Measurements from ENCODE around the gene FOXJ1. TPM values are rescaled to one million over a fixed set of nuclear protein-coding genes. Genes with fewer than 3 reads are reported as not detected.

The FOXJ1 gene
- total and polyA plus RNA-seq, 4 donors: under 0.01 to 1.5 TPM; not detected in 2

DNA sequence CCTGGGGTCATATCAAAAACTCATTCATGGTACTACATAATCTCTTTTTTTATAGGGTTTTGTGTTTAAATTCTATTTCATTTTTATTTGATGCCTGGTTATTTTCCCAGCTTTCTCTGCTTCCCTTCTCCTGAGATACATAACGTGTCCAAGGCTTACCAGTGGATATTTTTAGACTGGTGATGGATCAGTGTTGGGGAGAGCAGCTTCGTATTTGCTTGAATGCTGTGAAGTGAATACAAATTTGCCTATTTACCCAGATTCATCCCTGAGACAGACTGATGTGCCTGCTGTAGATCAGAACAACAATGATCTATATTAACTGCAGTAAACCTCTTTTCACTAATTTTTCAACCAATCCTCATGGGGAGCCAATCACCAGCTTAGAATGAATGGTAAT lies 43.2 kb upstream of the FOXJ1 start:
- no peak for DNase-seq (ENCODE audit: low spot score)
- WGBS: 90% methylated on average over 2 of the region's 2 CpGs
- no peaks in the 10 kb centered on the region for H3K27me3 ChIP-seq (ENCODE audit: control insufficient read depth in 4 of 4, insufficient read depth in 4 of 4, low read length in 3 of 4)
- no peak overlapping the region for H3K27ac ChIP-seq (ENCODE audit: low read depth in 1 of 2, low read length in 2 of 2)
- H3K4me3 ChIP-seq (ENCODE audit: low read depth in 1 of 3, low read length in 3 of 3): no peak overlapping the region
- no peak for TF ChIP-seq TAF1 (conservative IDR thresholded peaks at IDR 0.05)
- TF ChIP-seq NR2F2 (IDR thresholded peaks at IDR 0.05): no peak
- TF ChIP-seq, protein P1, sequence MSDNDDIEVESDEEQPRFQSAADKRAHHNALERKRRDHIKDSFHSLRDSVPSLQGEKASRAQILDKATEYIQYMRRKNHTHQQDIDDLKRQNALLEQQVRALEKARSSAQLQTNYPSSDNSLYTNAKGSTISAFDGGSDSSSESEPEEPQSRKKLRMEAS (IDR thresholded peaks at IDR 0.05): no peak
- TF ChIP-seq FOXA2 (IDR thresholded peaks at IDR 0.05): no peak
- TF ChIP-seq, protein P2, sequence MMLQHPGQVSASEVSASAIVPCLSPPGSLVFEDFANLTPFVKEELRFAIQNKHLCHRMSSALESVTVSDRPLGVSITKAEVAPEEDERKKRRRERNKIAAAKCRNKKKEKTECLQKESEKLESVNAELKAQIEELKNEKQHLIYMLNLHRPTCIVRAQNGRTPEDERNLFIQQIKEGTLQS (IDR thresholded peaks at IDR 0.05): no peak
- TF ChIP-seq, protein P3, sequence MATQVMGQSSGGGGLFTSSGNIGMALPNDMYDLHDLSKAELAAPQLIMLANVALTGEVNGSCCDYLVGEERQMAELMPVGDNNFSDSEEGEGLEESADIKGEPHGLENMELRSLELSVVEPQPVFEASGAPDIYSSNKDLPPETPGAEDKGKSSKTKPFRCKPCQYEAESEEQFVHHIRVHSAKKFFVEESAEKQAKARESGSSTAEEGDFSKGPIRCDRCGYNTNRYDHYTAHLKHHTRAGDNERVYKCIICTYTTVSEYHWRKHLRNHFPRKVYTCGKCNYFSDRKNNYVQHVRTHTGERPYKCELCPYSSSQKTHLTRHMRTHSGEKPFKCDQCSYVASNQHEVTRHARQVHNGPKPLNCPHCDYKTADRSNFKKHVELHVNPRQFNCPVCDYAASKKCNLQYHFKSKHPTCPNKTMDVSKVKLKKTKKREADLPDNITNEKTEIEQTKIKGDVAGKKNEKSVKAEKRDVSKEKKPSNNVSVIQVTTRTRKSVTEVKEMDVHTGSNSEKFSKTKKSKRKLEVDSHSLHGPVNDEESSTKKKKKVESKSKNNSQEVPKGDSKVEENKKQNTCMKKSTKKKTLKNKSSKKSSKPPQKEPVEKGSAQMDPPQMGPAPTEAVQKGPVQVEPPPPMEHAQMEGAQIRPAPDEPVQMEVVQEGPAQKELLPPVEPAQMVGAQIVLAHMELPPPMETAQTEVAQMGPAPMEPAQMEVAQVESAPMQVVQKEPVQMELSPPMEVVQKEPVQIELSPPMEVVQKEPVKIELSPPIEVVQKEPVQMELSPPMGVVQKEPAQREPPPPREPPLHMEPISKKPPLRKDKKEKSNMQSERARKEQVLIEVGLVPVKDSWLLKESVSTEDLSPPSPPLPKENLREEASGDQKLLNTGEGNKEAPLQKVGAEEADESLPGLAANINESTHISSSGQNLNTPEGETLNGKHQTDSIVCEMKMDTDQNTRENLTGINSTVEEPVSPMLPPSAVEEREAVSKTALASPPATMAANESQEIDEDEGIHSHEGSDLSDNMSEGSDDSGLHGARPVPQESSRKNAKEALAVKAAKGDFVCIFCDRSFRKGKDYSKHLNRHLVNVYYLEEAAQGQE (IDR thresholded peaks at IDR 0.05): no peak
- no peak for TF ChIP-seq EGR1 (IDR thresholded peaks at IDR 0.05; ENCODE audit: low read depth in 2 of 2)
- TF ChIP-seq, protein P4, sequence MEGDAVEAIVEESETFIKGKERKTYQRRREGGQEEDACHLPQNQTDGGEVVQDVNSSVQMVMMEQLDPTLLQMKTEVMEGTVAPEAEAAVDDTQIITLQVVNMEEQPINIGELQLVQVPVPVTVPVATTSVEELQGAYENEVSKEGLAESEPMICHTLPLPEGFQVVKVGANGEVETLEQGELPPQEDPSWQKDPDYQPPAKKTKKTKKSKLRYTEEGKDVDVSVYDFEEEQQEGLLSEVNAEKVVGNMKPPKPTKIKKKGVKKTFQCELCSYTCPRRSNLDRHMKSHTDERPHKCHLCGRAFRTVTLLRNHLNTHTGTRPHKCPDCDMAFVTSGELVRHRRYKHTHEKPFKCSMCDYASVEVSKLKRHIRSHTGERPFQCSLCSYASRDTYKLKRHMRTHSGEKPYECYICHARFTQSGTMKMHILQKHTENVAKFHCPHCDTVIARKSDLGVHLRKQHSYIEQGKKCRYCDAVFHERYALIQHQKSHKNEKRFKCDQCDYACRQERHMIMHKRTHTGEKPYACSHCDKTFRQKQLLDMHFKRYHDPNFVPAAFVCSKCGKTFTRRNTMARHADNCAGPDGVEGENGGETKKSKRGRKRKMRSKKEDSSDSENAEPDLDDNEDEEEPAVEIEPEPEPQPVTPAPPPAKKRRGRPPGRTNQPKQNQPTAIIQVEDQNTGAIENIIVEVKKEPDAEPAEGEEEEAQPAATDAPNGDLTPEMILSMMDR (IDR thresholded peaks at IDR 0.05; ENCODE audit: low read depth, low read length, missing input control): no peak
- TF ChIP-seq RXRA (IDR thresholded peaks at IDR 0.05): no peak
- TF ChIP-seq HNF4A (conservative IDR thresholded peaks at IDR 0.05): no peak
- TF ChIP-seq SP1 (IDR thresholded peaks at IDR 0.05): no peak
- TF ChIP-seq FOXA1 (IDR thresholded peaks at IDR 0.05): no peak
- TF ChIP-seq, protein P5, sequence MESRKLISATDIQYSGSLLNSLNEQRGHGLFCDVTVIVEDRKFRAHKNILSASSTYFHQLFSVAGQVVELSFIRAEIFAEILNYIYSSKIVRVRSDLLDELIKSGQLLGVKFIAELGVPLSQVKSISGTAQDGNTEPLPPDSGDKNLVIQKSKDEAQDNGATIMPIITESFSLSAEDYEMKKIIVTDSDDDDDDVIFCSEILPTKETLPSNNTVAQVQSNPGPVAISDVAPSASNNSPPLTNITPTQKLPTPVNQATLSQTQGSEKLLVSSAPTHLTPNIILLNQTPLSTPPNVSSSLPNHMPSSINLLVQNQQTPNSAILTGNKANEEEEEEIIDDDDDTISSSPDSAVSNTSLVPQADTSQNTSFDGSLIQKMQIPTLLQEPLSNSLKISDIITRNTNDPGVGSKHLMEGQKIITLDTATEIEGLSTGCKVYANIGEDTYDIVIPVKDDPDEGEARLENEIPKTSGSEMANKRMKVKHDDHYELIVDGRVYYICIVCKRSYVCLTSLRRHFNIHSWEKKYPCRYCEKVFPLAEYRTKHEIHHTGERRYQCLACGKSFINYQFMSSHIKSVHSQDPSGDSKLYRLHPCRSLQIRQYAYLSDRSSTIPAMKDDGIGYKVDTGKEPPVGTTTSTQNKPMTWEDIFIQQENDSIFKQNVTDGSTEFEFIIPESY (IDR thresholded peaks at IDR 0.05): no peak
- no peak for TF ChIP-seq GABPA (IDR thresholded peaks at IDR 0.05 in 1 of 2, conservative IDR thresholded peaks at IDR 0.05 in 1 of 2)
- TF ChIP-seq YY1 (IDR thresholded peaks at IDR 0.05): no peak
- TF ChIP-seq JUND (IDR thresholded peaks at IDR 0.05): no peak
- no peak for TF ChIP-seq HNF4G (IDR thresholded peaks at IDR 0.05)
- H3K9me3 ChIP-seq (ENCODE audit: control insufficient read depth in 4 of 4, low read length in 3 of 4): no peaks in the 10 kb centered on the region
- no peaks in the 10 kb centered on the region for H3K36me3 ChIP-seq (ENCODE audit: control insufficient read depth in 4 of 4, insufficient read depth in 3 of 4, low read depth in 1 of 4, low read length in 3 of 4)
- H3K4me1 ChIP-seq (ENCODE audit: control insufficient read depth in 4 of 4, insufficient read depth in 4 of 4, low read length in 3 of 4): peaks cover 0 to 9% (median 1%) of the 10 kb centered on the region in 4 donors
- no peak overlapping the region for H3K9ac ChIP-seq (ENCODE audit: low read depth in 1 of 2, low read length in 2 of 2)
